NCI-H1694 treated with DMSO at 0.1 percent for 48 hours (cell line): ENCODE data around the gene FLII.
A peak's percentile ranks its signal among the peaks of the same experiment; 100 is the strongest.

Source experiments
- DNase-seq: peaks from one replicate; lab custom pipeline; 2025; lab: John Stamatoyannopoulos, UW

Gene FLII

GRCh38 chr17:18245038-18245776 is 13.3 kb downstream of the FLII start:
- DNase-seq, result no peak

GRCh38 chr17:18241229-18241871 is 17.2 kb downstream of the FLII start:
- DNase-seq, result no peak

- no peak for DNase-seq
These were observed 18.1 kb downstream of the FLII start for GRCh38 chr17:18240449-18240848.

- DNase-seq, result no peak
These were observed 20.2 kb downstream of the FLII start for GRCh38 chr17:18238299-18238698.

GRCh38 chr17:18237461-18237860 is 21.1 kb downstream of the FLII start:
- no peak for DNase-seq

GRCh38 chr17:18236494-18236893 is 22.0 kb downstream of the FLII start:
- no peak for DNase-seq

GRCh38 chr17:18235743-18236256 is 22.7 kb downstream of the FLII start:
- no peak for DNase-seq

GRCh38 chr17:18234853-18235380 is 23.6 kb downstream of the FLII start:
- no peak for DNase-seq

- DNase-seq, result no peak
These were observed 24.6 kb downstream of the FLII start for GRCh38 chr17:18233803-18234518.

- DNase-seq, result no peak
These were observed 27.4 kb downstream of the FLII start for GRCh38 chr17:18231164-18231563.

- DNase-seq, result no peak
These were observed 28.0 kb downstream of the FLII start for GRCh38 chr17:18230288-18231141.

- DNase-seq, result no peak
These were observed 28.8 kb downstream of the FLII start for GRCh38 chr17:18229771-18230170.

GRCh38 chr17:18229254-18229653 is 29.3 kb downstream of the FLII start:
- no peak for DNase-seq

GRCh38 chr17:18228176-18228682 is 30.3 kb downstream of the FLII start:
- no peak for DNase-seq

GRCh38 chr17:18227635-18228034 is 30.9 kb downstream of the FLII start:
- no peak for DNase-seq

- DNase-seq, result no peak
These were observed 32.1 kb downstream of the FLII start for GRCh38 chr17:18226284-18226945.

- DNase-seq, result peak; percentile 6
These were observed 32.8 kb downstream of the FLII start for GRCh38 chr17:18225642-18226283.

- DNase-seq, result peak; percentile 90
These were observed 33.4 kb downstream of the FLII start, which contains the start of gene LLGL1 for GRCh38 chr17:18225121-18225641. LLGL1 (plus strand) TSS chr17:18225635; CDS start chr17:18225683, 48 bp downstream.

- DNase-seq, result no peak
These were observed 34.0 kb downstream of the FLII start for GRCh38 chr17:18224387-18225120.
